COR-L47 (cell line): Measurements from ENCODE around the gene FTHL17.

Experiments used
- DNase-seq: peaks from one replicate; lab custom pipeline; 2025; lab: John Stamatoyannopoulos, UW

FTHL17 gene

GRCh38 chrX:31071725-31072124, at the start of gene FTHL17:
Gene FTHL17 (minus strand): TSS chrX:31072041. CDS start chrX:31071953, 88 bp downstream.
- no peak for DNase-seq

DNA sequence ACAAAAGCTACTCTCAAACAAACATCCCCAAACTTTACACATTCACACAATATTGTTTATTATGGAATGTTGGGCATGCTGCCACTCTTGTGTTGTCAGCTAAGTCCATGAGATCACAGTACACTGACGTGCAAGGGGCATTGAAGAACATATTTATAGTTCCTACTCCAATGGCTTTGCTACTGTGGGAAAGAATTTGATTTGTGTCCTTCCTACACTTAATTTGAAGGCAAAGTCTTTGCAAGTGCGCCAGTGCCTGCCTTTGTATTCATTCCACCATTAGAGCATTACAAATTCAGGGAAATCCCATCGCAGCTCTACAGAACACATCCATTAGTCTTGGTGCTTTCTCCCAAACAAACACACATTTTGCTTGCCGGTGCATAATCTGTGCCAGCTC, 45.4 kb upstream of the FTHL17 start:
- no peak for DNase-seq

DNA sequence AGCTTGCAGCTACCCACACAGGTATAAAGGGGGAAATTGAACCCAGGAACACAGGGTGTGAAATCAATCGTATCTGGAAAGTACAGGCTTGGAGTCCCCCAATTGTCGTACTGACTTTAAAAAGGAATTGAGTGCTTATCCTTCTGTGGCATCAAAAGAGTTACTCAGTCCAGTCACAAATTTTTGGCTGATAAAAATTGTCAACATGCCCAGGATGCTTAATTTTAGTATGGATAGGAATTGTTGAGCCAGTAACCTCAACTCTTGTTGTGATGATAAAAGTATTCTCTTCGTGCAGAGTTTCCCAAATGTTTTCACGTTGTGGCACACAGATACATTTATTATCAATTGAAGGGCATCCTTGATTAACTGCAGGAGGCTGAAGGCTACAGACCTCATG, 43.6 kb upstream of the FTHL17 start:
- no peak for DNase-seq

DNA sequence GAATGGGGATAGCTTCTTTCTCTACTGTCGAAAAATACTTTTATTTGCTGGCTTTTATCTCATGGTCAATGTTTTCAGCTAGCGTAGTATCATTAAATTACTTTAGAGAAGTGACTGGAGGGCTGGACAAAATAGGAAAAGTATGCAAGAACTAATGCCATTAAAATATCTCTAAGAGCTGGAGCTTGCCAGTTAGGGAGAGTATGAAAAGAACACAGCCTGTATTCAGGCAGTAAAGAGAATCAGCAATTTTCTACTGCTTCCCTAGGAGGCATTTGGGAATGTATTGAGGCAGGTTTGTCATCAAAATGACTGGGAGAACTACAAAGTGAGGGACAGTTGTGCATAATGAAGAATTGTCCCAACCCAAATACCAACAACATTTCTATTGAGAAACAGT, 43.0 kb upstream of the FTHL17 start:
- no peak for DNase-seq

DNA sequence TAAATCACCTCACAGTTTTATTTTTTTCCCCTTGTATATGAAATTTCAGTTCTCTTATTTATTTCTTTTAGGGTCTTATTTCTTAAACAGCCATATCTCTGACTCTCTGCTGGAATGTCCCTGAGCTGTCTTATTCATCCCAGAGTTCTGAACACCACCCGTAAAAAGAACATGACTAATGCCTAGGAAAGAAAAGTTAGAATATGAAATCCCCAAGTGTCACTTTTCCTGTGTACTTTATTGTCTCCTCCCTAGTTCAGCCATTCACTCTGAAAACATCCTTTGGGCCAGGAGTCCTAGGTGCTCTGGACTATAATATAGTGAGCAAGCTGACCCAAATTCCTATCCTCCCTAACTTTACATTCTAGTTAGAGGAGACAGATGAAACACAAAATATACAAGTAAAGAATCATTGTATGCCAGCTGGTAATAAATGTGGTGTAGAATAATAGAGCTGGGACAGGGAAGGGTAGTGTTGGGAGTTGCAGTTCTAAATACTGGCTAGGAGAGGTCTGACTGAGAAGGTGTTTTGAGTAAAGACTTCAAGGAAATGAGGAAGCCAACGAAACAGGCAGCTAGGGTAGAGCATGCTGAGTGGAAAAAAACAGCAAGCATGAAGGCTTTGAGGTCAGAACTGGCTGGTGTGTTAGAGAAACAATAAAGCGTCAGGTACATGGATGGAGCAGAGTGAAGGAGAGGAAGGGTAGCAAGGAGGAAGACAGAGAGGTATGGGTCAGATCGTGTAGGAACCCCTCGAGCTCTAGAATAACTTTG, 40.6 kb upstream of the FTHL17 start:
- DNase-seq, result no peak

GRCh38 chrX:31110657-31111056, 38.8 kb upstream of the FTHL17 start:
- DNase-seq, result no peak

DNA sequence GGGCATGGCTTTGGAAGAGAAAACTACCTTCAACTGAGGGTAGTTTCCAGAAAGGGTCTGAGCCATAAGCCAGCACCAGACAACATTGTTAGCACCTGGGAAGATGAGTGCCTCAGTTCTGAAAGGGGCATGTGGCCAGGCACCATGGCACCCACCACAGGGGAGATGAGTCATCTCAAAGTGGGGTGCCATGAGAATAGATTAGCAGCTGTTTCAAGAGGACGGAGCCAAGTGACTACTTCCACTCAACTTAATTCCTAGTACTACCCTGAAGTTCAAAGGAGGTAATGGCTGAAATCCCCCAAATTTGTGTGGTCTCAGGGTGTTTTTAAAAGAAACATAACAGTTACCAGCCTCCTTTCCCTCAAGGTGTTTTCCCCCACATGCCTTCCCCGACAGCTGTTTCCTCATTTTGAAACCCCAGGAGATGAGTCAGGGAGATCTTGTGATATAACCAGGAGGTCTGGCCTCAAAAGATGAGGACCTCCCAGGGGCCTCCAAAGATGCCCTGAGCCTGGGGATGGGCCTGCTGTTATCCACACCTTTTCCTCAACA, 27.8 kb upstream of the FTHL17 start:
- no peak for DNase-seq

- no peak for DNase-seq
These were observed 26.2 kb upstream of the FTHL17 start for GRCh38 chrX:31098079-31098478.

DNA sequence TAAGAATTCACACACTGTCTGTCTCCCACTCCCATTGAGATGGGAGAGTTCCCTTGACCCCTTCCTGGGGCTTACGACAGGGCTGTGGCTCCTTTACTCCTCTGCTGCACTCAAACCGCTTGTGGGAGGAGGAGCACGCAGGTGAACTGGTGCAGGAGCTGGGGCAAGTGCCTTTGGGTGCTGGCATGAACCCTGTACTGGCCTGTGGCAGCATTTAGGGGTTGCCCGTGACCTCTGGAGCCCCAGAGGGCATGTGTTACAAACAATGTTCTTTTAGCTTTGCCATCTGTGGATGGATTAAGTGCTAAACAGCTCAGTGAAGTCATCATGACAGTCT, 21.8 kb upstream of the FTHL17 start:
- DNase-seq, result no peak

GRCh38 chrX:31092970-31093638, 21.3 kb upstream of the FTHL17 start:
- no peak for DNase-seq

GRCh38 chrX:31092476-31092875, 20.6 kb upstream of the FTHL17 start:
- DNase-seq, result no peak

- DNase-seq, result no peak
These were observed 20.0 kb upstream of the FTHL17 start for GRCh38 chrX:31091819-31092218.

DNA sequence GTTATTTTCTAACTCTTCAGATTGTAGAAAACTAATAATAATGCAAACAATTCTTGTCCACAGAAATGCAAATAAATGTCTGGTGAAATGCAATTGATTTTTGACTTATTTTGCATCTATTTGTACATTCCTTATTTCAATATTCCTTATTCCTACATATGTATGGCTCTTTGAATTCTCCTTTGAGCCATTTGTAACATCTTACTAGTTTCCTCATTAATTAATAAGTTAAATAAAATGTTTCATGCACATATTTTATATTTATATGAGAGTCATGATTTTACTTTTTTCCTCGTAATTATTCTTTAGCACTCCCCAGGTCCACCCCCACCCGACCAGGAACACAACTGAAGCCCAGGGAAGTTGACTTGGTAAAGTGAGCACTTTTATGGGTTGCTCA, 2.7 kb upstream of the FTHL17 start:
- no peak for DNase-seq

GRCh38 chrX:31071262-31071661, 579 bp downstream of the FTHL17 start:
- DNase-seq, result no peak

GRCh38 chrX:31070057-31070468, 1.8 kb downstream of the FTHL17 start:
- peak; percentile 33 for DNase-seq

GRCh38 chrX:31063114-31063513, 8.7 kb downstream of the FTHL17 start:
- DNase-seq, result no peak

- DNase-seq, result no peak
These were observed 10.8 kb downstream of the FTHL17 start for GRCh38 chrX:31061091-31061490.

DNA sequence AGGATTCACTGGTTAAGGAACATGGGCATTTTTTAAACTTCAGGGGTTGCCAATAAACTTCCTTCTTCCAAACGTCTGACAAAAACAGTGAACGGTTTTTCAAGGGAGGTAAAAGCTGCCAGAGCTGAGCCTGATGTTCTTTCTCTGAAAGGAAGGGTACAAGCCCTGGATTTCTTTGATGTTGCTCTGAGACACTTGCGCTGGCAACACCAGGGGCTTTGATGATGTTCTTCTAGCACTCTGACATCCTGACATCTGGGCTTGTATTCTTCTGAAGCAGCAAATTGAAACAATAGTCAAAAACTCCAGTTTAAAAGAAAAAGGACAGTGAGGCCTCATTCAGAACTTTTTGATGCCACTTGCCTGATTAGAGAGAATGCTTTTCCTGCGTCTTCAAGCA, 11.8 kb downstream of the FTHL17 start:
- no peak for DNase-seq

DNA sequence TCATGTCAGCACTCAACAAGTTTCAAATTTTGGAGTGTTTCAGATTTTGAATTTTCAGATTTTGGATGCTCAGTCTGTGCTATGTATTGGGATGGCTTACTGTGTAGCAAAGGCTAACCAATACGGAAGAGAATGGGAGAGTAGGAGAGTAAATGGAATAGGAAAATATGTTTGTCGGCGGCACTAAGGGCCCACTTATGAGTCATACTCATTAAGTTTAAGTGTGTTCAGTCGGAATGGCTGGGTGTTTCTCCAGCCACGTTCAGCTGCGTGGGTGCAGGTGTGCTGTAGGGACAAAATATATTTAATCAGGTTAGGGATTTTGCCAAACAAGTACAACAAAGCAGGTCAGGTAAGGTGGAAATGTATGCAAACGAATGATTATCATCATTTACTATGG, 13.6 kb downstream of the FTHL17 start:
- DNase-seq, result peak; percentile 4

GRCh38 chrX:31057691-31058090, 14.2 kb downstream of the FTHL17 start:
- no peak for DNase-seq

GRCh38 chrX:31057291-31057690, 14.6 kb downstream of the FTHL17 start:
- DNase-seq, result no peak

- no peak for DNase-seq
These were observed 18.2 kb downstream of the FTHL17 start for GRCh38 chrX:31053621-31054020.

GRCh38 chrX:31039327-31039711, 32.5 kb downstream of the FTHL17 start:
- peak; percentile 2 for DNase-seq
